Mammary epithelial cell (primary cell): Measurements from ENCODE around the gene CNTNAP4.

Experiments
- CTCF ChIP-seq, 2 donors: IDR thresholded peaks in 1 of 2; conservative IDR thresholded peaks in 1 of 2; 2 replicates each; pipeline ENCODE4 v1.5.1; 2011 to 2012; ENCODE audit warnings: inconsistent platforms in 2 of 2, low read length in 2 of 2, mild to moderate bottlenecking in 2 of 2, control low read depth in 1 of 2, low read depth in 1 of 2; ENCODE audit not compliant: insufficient read depth in 1 of 2; ENCODE audit errors: extremely low read depth in 1 of 2
- EZH2 ChIP-seq: IDR thresholded peaks from 2 replicates; pipeline ENCODE4 v1.6.1; 2012; ENCODE audit warnings: low read length, inconsistent platforms, borderline replicate concordance

GRCh38 chr16:76421571-76421970 is 144.4 kb downstream of the CNTNAP4 start:
- TF ChIP-seq CTCF (conservative IDR thresholded peaks at IDR 0.05 in 1 of 2, IDR thresholded peaks at IDR 0.05 in 1 of 2; ENCODE audit: extremely low read depth in 1 of 2, insufficient read depth in 1 of 2, low read depth in 1 of 2, low read length in 2 of 2) (no peak), EZH2 (no peak)
